Breast epithelium (tissue), 3 donors: ENCODE results near the gene MARVELD3.
A peak's percentile ranks its signal among the peaks of the same experiment; 100 is the strongest.

ENCODE experiments used
- POLR2AphosphoS5 ChIP-seq, 3 donors: sonication (generic); formaldehyde crosslinking; IDR thresholded peaks; one replicate each; pipeline ENCODE4 v1.6.1; 2017; ENCODE audit warnings: antibody characterized with exemption in 3 of 3
- TF ChIP-seq, protein P1 (sequence below), 3 donors: fragments of 450-650 bp; IDR thresholded peaks; one replicate each; pipeline ENCODE4 v1.5.1; 2016 to 2017; ENCODE audit warnings: antibody characterized with exemption in 3 of 3, mild to moderate bottlenecking in 3 of 3, moderate library complexity in 3 of 3

DNA sequence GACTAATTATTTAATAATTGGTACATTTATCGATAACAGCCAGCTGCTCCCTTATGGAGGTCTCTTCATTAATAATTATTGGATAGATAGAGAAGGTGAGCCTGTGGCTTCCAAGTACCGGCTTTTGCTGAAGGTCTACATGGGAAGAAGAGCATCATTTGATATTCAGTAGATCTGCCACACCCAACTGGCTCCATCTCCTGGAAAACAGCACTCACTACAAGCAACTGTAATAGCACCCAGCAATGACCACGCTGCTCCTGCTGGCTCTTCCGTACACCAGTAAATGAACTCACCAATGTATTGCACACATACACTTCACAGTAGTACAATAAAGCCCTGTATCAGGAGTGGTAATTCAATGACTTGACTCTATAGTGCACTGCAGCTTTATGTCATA is 19.5 kb downstream of the MARVELD3 start:
- no peak for TF ChIP-seq POLR2AphosphoS5 (IDR thresholded peaks at IDR 0.05)
- TF ChIP-seq, protein P1, sequence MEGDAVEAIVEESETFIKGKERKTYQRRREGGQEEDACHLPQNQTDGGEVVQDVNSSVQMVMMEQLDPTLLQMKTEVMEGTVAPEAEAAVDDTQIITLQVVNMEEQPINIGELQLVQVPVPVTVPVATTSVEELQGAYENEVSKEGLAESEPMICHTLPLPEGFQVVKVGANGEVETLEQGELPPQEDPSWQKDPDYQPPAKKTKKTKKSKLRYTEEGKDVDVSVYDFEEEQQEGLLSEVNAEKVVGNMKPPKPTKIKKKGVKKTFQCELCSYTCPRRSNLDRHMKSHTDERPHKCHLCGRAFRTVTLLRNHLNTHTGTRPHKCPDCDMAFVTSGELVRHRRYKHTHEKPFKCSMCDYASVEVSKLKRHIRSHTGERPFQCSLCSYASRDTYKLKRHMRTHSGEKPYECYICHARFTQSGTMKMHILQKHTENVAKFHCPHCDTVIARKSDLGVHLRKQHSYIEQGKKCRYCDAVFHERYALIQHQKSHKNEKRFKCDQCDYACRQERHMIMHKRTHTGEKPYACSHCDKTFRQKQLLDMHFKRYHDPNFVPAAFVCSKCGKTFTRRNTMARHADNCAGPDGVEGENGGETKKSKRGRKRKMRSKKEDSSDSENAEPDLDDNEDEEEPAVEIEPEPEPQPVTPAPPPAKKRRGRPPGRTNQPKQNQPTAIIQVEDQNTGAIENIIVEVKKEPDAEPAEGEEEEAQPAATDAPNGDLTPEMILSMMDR (IDR thresholded peaks at IDR 0.05): peak in 2 of 3 donors; percentile 15 to 25
